GM18519 (cell line): Measurements from ENCODE around the gene TBX3.

ENCODE experiments used
- ATAC-seq: cut with Tn5 transposase; IDR thresholded peaks from one replicate; pipeline ENCODE4 v1.9.1; 2021; ENCODE audit warnings: mild to moderate bottlenecking, moderate library complexity; ENCODE audit not compliant: unreplicated experiment, low FRiP score

TBX3 gene

DNA sequence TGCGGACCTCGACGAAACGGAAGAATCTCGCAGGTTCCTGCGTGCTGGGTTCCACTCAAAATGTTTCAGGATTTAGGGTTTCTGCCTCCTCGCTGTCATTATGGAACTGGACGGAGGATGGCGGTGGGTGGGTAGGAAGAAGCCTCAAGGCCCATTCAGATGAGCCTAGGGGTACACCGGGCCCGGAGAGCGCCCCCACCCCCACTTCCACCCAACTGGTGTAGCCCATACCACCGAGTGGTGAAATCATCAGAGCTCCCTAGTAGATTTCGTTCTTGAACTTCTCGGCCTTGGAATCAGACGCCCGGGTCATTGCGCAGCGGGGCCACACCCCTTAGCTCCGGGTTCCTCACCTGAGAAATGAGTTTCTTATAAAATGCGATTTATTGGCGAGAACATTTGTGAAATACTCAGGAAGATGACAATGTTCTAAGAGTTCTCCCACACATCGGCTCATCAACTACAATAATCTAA lies 13.3 kb upstream of the TBX3 start:
- no peak for ATAC-seq

DNA sequence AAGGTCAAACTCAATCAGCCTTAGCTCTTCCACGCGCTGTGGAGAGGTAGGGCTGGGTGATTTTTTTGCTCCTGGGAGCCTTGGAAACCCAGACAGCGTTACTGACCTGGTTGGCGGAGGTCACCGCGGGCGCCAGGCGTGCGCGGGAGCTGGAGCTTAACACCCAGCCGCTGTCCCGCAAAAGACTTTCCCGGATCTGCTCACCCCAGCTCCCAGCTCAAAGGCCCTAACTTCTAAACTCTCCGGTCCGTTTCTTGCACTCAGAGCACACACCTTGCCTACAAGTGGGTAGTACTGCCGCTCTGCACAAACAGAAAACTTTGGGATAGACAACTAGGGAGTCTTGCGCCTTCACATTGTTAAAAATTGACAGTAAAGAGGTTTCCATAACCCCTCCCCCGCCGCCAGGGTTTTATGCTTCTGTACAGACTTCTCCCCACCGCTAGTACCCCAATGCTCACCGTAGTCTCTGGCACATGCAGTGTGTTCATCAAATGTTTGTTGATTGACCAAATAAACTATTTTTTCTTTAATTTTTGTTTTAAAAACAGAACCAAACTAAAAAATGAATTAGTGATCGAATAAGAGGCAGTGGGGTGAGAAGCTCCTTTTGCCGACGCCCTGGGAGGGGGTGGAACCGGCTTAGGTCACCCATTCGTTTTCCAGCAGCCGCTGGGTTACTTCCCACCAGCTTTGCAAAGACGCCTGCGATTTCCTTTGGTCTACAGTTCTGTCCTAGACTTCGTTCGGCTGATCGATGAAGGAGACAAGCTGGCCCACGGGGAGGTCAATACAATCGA lies 12.7 kb upstream of the TBX3 start:
- no peak for ATAC-seq

DNA sequence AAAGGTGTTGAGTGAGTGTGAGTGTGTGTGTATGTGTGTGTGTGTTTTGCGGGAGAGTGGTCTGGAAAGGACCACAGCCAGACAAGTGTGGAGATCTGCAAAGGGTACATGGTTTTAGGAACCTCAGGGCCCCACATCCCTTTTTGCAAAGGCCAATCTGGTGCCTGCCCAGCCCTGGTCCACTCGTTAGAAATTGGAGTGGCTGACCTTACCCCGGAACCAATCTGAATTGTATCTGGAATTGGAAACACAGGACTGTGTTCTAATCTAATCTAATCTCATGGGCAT lies 11.3 kb upstream of the TBX3 start:
- ATAC-seq = no peak

DNA sequence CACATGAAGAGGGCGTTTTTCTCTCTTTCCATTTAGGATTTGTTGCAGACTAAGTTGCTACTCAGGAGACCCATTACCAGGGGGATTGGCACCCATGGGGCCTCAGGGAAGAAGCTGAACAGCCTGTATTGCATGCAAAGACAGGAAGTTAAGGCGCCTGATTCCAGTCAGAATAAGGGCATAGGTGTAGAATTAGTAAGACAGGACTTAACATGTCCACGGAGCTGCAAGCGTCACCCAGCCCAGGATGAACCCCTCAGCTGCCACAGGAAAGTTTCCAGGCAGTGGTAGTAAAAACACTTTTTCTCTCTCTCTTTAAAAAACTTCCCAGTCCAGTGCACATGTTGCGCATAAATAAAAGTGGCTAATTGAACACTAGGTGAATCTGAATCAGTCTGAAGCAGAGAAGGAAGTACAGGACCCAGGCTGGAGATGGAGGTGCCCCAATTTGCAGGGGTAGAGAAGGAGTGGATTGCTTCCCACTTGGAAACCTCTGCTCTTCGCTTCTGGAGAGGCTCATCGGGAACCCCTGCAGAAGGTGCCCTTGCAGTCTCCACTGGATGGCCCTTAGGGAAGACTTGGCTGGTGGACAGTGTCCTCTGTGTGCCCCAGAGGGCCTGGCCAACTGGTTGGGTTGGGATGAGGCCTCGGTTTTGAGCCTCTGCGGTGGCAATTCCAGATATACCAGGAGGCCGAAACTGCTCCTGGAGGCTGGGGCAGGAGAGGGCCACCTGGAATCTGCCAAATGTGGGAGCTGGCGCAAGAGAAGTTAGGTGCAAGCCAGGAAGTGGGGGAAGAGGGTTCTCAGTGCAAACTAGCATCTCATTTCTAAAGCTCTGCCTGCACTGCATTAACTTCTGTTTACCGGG lies 10.7 kb upstream of the TBX3 start:
- no peak for ATAC-seq

DNA sequence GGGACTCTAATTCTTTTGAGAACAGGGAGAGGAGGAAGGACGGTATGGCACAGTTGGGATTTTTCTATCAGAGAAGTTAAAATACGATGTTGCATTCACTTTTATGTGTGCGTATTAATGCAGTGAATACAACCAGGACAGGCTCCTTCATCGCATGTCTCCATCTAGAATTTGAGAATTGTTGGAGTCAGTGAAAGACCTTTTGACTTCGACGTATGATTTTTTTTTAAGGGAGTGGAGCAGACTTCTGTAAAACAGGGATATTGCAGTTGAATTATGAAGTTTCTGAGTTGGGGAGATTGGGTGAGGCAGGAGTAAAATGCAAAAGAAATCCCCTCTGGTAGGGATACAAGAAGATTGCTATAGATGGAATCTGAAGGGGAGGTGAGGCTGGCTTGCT lies 9.6 kb upstream of the TBX3 start:
- no peak for ATAC-seq

DNA sequence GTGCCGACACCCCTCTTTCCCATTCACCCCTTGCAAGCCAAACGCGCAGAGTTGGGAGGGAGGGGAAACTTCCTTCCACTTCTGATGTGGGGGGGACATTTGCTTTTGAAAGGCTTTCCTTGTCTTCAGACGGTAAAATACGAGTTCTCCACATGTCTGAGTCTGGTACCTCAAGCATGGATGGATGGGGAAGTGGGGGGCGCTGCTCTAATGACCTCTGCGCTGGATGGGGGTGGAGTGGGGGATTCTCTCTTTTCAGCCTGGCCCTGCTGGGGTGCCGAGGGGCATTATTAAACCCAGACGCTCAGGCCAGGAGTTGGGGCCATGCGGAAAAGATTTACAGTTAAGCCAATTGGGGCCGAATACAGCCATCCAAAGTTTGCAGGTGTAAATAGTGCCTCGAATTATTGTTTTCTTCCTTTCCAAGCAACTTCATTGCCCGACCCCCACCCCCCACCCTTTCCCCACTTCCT lies 9.1 kb upstream of the TBX3 start:
- no peak for ATAC-seq

DNA sequence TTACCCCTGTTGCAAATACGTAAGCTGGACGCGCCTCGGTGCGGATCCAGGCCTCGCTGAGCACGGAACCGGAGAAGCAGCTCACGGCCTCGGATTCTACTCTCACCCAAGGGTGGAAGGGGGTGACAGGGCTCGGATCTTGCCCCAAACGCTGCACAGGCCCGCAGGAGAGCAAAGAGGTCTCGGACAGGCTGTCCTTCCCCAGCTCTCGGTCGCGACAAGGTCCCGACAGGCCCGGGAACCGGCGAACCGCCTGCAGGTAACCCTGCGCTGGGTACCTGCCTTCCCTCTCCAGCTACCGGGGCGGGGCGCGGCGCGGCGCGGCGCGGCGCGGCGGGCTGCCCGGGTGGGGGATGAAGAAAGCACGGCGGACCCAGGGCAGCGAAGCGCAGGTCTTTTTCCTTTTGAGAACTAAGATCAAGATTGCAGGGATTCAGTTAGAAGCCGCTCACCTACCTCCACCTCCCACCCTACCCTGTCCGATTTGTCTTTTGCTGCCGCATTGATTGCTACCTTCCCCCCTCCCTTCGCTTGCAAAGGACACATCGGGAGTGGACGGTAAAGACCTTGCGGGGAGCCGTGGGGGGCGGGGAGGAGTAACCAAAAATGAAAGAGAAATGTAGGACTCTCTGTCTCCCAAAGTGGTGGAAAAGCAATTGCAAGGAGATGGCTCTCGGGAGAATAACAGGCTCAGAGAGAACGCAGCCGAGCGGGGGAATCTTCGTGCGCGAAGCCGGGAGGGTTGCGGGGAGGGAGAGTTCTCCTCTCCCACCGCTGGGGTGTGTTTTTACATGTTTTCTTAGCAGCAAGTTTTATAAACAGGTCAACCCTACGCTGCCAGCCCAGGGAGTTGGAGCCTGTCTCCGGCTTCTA lies 8.4 kb upstream of the TBX3 start:
- ATAC-seq = no peak

DNA sequence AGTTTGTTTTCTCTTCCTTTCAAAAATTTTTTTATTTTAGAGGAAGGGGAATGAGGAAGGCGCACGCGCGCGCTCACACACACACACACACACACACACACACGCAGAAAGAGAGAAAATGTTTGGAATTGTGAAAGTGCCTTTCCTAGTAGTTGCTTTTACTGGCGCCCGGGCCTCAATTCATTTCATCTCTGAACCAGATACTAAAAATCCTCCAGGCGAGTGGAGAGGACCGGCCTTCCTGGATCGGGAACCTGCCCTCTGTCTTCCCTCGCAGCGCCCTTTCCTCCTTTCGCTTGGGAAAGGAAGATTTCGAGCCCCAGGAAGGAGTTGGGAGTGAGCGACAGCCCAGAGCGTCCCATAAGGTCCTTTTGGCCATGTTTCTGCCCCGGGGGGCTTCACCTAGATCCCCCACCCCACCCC lies 7.8 kb upstream of the TBX3 start:
- no peak for ATAC-seq

DNA sequence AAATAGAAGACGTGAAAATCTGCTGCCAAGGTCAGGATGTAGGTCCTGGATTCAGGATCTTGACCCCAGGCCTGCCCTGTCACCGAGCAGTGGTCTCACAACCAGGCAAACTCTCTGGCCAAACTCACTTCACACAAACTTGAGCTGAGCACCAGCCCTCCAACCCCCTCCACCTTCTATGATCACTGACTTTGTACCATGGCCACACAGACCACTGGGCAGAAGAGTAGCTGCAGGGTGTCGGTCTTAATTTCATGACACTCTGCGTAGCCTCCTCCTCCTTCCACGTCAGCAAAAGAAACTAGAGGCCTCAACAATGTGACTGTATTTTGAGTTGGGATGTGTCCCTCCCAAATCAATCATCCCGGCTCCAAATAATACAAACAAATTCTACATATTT lies 7.2 kb upstream of the TBX3 start:
- ATAC-seq = no peak

DNA sequence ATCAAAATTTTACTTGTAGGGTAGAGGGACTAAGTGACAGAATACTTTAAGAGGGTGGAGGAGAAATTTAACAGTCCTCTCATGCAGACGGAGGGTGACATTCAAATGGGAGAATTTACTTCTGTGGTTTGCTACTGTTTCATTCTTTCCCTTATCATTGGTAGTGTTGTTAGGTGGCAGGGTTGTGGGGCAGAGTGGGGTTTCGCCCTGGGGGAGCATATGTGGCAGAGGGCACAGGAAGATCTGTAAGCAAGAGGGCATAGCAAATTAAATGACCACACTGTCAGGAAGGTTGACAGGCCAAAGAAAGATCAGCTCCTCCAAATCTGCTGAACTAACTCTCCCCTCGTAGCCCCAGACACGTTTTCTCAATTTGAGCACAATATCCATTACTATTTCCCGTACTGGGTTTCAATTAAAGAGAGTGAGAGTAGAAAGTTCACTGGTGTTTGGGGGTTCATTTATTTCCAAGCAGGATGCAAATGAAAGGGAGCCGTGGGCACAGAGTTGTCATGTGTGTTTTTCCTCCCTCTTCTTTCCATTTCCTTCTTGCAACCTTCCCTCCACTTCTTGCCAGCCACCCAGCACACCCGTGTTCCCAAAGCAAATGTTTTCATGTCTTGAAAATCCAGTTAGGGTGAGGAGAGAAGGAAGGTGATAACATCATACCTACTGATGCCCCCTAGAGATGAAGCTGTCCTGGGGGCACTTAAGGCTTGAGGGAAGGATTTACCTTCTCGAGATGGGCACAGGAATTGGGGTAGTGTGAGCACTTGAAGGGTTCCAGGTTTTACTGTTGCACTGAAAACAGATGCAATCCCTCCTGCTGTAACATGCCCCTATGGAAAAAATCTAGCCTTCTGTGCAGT lies 6.5 kb upstream of the TBX3 start:
- no peak for ATAC-seq

DNA sequence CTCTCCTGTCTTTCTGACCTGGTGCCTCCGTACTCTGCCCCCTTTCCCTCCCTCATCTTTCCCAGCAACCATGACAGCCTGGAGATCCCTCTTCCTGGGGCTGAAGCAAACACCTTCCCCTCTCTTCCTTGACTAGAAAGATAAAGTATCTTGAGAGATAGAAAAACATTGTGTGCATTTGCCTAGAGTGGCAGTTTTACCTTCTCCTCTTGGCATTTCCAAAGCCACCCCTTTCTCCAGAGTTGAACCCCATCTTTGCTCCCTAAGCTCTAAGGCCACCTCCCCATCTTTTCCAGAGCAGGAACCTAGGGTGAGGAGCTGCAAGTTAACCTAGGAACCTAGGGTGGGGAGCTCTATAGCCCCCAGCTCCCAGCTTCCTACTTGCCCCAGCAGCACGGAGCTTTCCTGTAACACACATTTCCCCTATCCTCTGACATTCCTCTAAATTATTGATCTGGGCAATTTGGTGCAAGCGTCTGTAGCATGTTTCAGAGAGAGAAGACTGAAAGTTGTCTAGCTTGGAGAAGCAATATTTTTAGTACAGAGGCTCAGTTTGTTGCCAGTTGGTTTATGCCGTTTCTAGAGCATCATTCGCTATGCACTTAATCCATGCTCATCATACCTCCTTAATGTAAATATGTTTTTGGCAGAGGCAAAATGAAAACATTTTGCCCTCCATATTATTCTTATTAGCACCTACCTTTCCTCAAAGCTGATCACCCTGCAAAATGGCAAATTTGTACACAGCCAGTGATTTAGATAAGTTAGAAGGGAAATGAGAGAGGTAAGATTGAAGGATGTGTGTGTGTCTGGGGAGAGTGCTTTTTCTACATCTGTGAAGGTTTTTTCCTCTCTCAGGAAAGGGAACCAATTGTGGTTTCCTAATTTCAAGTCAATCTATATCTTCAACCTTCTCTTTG lies 5.4 kb upstream of the TBX3 start:
- no peak for ATAC-seq

DNA sequence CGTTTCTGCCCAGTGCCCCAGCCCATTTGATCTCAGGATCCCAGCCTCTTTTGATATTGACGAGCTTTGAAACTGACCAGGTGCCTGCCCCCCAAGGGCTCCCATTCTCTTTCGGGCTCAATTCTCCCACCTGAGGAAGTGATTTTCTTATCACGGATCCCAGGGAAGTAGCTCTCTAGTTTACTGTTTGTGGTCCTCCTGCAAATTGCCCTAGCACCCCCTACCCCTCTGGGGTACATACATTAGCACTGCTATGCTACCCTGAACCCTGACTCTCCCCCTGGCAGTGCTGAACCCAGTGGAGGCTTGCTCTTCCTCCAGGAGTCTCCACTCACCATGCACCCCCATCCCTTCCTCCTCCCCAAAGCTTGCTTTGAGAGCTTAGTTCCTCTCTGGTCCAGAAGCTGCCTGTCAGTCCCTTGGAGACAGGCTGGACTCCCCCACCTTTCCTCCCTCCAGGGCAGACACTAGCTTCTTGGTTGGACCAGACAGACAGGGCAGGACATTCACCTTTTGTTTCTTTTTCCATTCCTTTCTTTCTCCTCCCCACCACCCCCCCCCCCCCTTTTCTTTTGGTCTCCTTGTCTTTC lies 4.4 kb upstream of the TBX3 start:
- no peak for ATAC-seq

DNA sequence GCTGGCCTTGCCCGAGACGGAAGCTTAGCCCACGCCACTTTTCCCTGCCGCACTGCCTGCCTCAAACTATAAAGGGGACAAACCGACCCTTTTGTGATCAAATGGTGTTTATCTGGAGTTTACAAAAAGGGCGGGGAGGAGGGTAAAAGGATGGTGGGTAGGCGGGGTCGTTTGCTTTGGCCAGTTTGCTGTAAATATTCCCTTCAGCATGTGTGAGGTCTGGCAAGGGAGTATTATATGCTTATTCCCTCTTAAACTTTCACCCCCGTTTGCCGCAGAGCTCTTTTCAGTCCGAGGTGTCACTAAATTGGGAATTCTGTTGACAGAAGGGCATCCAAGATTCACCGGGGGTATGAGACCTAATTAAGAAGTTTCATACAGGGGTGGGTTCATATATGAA lies 3.8 kb upstream of the TBX3 start:
- no peak for ATAC-seq

DNA sequence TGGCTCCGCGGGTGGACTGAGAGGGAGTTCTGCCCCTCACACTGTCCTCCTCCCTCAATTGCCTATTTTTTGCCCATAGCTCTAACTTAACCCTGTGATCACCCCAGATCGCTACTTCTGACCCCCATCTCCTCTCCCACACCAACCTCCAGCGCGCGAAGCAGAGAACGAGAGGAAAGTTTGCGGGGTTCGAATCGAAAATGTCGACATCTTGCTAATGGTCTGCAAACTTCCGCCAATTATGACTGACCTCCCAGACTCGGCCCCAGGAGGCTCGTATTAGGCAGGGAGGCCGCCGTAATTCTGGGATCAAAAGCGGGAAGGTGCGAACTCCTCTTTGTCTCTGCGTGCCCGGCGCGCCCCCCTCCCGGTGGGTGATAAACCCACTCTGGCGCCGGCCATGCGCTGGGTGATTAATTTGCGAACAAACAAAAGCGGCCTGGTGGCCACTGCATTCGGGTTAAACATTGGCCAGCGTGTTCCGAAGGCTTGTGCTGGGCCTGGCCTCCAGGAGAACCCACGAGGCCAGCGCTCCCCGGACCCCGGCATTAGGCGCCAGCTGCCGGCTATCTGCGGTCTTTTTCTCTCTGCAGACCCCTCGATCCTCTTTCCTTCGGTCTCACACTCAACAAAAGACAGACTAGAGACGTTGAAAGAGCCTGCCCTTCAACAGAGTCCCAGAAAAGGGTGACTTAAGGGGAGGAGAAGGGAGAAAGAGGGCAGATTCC lies 3.0 kb upstream of the TBX3 start:
- ATAC-seq = no peak

DNA sequence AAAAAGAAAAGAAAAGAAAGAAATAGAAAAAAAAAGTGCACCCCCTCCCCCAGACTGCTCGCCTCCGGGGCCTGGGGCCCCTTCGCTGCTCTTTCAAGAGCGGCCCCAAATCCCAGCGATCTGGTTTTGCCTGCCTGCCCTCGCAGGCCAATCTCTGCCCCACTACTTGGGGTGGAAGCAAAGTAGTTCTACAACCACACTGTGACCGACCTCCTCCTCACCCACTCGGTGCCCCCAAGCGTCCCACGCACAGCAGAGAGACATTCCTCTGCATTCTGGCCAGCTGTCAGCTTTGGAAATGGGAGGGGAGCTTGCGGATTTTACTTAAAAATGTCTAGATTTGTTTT lies 2.4 kb upstream of the TBX3 start:
- no peak for ATAC-seq

DNA sequence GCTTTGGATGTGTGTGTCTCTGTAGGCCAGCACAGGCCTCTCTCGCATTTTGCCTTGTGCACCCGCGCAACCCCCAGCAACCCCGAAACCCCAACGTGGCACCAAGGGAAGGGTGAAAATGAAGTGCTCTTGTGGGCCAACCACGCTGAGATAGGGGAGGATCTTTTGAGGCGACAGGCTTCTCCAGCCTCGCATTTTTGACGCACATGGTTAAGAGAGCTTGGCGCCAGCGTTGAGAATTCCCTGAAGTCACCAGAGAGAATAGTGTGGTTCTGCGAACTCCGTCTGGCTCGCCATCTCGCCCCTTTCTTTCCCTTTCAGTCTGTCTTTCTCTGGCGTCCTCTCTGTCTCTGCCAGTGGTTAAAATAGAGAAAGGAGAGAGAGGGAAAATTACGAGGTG lies 1.9 kb upstream of the TBX3 start:
- no peak for ATAC-seq

DNA sequence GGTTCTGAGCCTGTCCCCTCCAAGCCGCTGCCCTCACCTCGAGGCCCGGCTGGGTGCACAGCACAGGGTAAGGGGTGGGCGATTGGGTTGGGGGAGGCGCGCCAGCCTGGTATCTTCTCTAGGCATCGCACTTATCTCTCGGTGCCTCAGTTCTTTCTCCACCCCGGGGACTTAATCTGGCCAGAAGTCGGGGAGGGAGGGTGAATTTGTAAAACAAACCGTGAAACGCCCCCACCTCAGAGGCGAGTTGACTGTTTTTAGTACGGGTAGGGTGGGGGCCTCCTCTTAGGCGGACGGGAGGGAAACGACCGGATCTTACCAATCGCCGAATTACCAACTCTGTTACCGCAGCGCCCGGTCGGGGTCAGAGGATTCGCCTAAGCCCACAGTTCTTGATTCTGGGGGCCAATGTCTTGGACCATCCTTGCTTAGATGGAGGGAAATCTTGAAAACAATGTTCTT lies 1.4 kb upstream of the TBX3 start:
- ATAC-seq = no peak

DNA sequence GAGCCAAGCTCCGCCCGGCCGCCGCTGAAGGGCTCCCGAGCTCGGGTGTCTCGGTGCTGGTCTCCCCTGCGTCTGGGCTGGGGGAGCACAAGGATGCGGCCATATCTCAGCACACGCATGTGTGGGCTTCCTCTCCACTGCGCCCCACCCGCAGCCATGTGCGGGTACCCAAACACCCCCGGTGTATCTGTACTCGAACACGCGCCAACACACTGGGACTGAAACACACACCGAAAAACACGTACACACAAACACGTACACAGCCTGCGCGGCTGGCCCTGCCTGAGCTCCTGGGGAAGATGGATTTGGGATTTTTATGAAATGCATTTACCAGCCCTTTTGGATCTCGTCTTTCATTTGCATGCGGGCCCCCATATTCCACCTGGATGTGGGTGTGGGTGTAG lies 897 bp upstream of the TBX3 start:
- no peak for ATAC-seq
